Mucosa of descending colon (tissue), 3 donors: ENCODE measurements around the gene SMIM35. TPM values are rescaled to one million over a fixed set of nuclear protein-coding genes. Genes with fewer than 3 reads are reported as not detected.
A peak's percentile ranks its signal among the peaks of the same experiment; 100 is the strongest.

ENCODE experiments used
- ATAC-seq: fragments of 200-7000 bp; cut with Tn5 transposase; one replicate; pipeline ENCODE4 v1.9.1; 2020; ENCODE audit warnings: mild to moderate bottlenecking, moderate library complexity
- DNase-seq, 3 donors: peaks; one replicate each; pipeline ENCODE4 v3.0.0-alpha.2; 2020
- H3K36me3 ChIP-seq: fragments of 200-600 bp; one replicate; pipeline ENCODE4 v1.8.0; 2021; ENCODE audit warnings: low read depth, mild to moderate bottlenecking
- H3K4me1 ChIP-seq: fragments of 200-600 bp; one replicate; pipeline ENCODE4 v1.8.0; 2021; ENCODE audit warnings: low read depth, mild to moderate bottlenecking
- H3K4me3 ChIP-seq: fragments of 200-600 bp; one replicate; pipeline ENCODE4 v1.8.0; 2021; ENCODE audit warnings: mild to moderate bottlenecking
- H3K9me3 ChIP-seq: fragments of 200-600 bp; one replicate; pipeline ENCODE4 v1.8.0; 2021; ENCODE audit warnings: mild to moderate bottlenecking
- CTCF ChIP-seq: fragments of 200-600 bp; IDR thresholded peaks from one replicate; pipeline ENCODE4 v1.8.0; 2022; ENCODE audit warnings: antibody characterized with exemption, mild to moderate bottlenecking
- intact Hi-C, 2 donors: fragments of 100-400 bp; cut with DNase I in 1 of 2; cut with micrococcal nuclease in 1 of 2; formaldehyde crosslinking; loops; one replicate each; pipeline versions ENCODE4 v1.11.0 to v1.11.1; 2022; cut with DNase I, micrococcal nuclease
- total RNA-seq, 3 donors: library from RNA; stranded (reverse); fragmentation: NEBNext Ultra II Directional in 2 of 3; extraction: Animal tissue kit (Norgen Biotek cat#: 25700) in 2 of 3; gene quantifications; one replicate each; pipeline versions ENCODE4 v1.2.1 to v1.2.4, GENCODE V29; 2021 to 2023
- donor health status: DM: no; HTN: no; CAD: no; lungs with moderate emphysema.
- donor health status: DM: no; HTN: no; CAD: no.
- donor health status: DM: no; HTN: yes; CAD: no.

SMIM35 gene
- total RNA-seq, 3 donors from 2014 or later: not detected

GRCh38 chr11:118091690-118092089, 4.9 kb upstream of the SMIM35 start:
- TF ChIP-seq CTCF: no peak
- H3K36me3 ChIP-seq: peaks cover 5% of the 10 kb centered on the region
- H3K4me3 ChIP-seq: no peak overlapping the region
- DNase-seq (no peak), ATAC-seq (peak; percentile 35)
- H3K4me1 ChIP-seq: peaks cover 36% of the 10 kb centered on the region
- intact Hi-C loops: no loop called here
- H3K9me3 ChIP-seq: no peaks in the 10 kb centered on the region

- ATAC-seq (no peak), DNase-seq (no peak)
- Histone ChIP-seq H3K4me1 (peaks cover 36% of the 10 kb centered on the region), H3K4me3 (no peak overlapping the region), H3K9me3 (no peaks in the 10 kb centered on the region), H3K36me3 (no peaks in the 10 kb centered on the region)
- intact Hi-C loops: no loop called here
- TF ChIP-seq CTCF: no peak
Measured at GRCh38 chr11:118090545-118091162, 3.9 kb upstream of the SMIM35 start.

- Histone ChIP-seq H3K4me3 (no peak overlapping the region), H3K36me3 (no peaks in the 10 kb centered on the region), H3K4me1 (peaks cover 48% of the 10 kb centered on the region), H3K9me3 (no peaks in the 10 kb centered on the region)
- TF ChIP-seq CTCF: no peak
- peak; percentile 88 for ATAC-seq
- DNase-seq: peak; percentile 68 to 82 (median 79)
- intact Hi-C loops: no loop called here
Measured at GRCh38 chr11:118088531-118088930, 1.8 kb upstream of the SMIM35 start.

- intact Hi-C loops: no loop called here
- TF ChIP-seq CTCF: no peak
- Histone ChIP-seq H3K9me3 (no peaks in the 10 kb centered on the region), H3K36me3 (no peaks in the 10 kb centered on the region), H3K4me3 (no peak overlapping the region), H3K4me1 (peaks cover 52% of the 10 kb centered on the region)
- ATAC-seq: no peak
- no peak for DNase-seq
Measured at GRCh38 chr11:118087931-118088330, 1.2 kb upstream of the SMIM35 start.

GRCh38 chr11:118084656-118085055, 2.1 kb downstream of the SMIM35 start:
- intact Hi-C loops: no loop called here
- no peaks in the 10 kb centered on the region for H3K36me3 ChIP-seq
- no peaks in the 10 kb centered on the region for H3K9me3 ChIP-seq
- DNase-seq: no peak
- no peak for ATAC-seq
- no peak for TF ChIP-seq CTCF
- H3K4me1 ChIP-seq: peaks cover 45% of the 10 kb centered on the region
- H3K4me3 ChIP-seq: no peak overlapping the region

- Histone ChIP-seq H3K9me3 (no peaks in the 10 kb centered on the region), H3K4me3 (no peak overlapping the region), H3K36me3 (no peaks in the 10 kb centered on the region), H3K4me1 (peaks cover 45% of the 10 kb centered on the region)
- intact Hi-C loops: no loop called here
- DNase-seq (peak in 1 of 3 donors; percentile 63), ATAC-seq (peak; percentile 74)
- no peak for TF ChIP-seq CTCF
Measured at GRCh38 chr11:118084247-118084646, 2.5 kb downstream of the SMIM35 start.
